Mesenchymal stem cell (in vitro differentiated cells and primary cell): ENCODE data around the gene C4A.

Experiments
- DNase-seq: peaks from one replicate; pipeline ENCODE4 v3.0.0-alpha.2; 2013
- H2AFZ ChIP-seq: one replicate; pipeline ENCODE4 v1.6.1; 2013; ENCODE audit warnings: low read depth, mild to moderate bottlenecking, control low read depth, inconsistent platforms, low read length, moderate library complexity
- H2AK5ac ChIP-seq: 2 replicates; pipeline ENCODE4 v1.6.1; 2013; ENCODE audit warnings: low read length, moderate library complexity, mild to moderate bottlenecking, inconsistent platforms; ENCODE audit not compliant: severe bottlenecking
- H2BK120ac ChIP-seq: one replicate; pipeline ENCODE4 v1.6.1; 2013; ENCODE audit warnings: low read depth, mild to moderate bottlenecking, inconsistent platforms, low read length, moderate library complexity
- H2BK12ac ChIP-seq, 2 experiments: one replicate each; pipeline ENCODE4 v1.6.1; 2013; ENCODE audit warnings: inconsistent platforms in 2 of 2, low read length in 2 of 2, mild to moderate bottlenecking in 2 of 2, moderate library complexity in 2 of 2, control low read depth in 1 of 2
- H2BK15ac ChIP-seq: one replicate; pipeline ENCODE4 v1.6.1; 2013; ENCODE audit warnings: mild to moderate bottlenecking, low read depth, inconsistent platforms; ENCODE audit not compliant: poor library complexity, severe bottlenecking
- H2BK5ac ChIP-seq: 2 replicates; pipeline ENCODE4 v1.6.1; 2013; ENCODE audit warnings: low read depth, mild to moderate bottlenecking, low read length, control low read depth, inconsistent platforms; ENCODE audit not compliant: poor library complexity, severe bottlenecking
- H3K14ac ChIP-seq, 2 experiments: one replicate each; pipeline ENCODE4 v1.6.1; 2013; ENCODE audit warnings: inconsistent platforms in 2 of 2, low read length in 2 of 2, control low read depth in 1 of 2, mild to moderate bottlenecking in 1 of 2, moderate library complexity in 1 of 2
- H3K18ac ChIP-seq, 2 experiments: one replicate each; pipeline ENCODE4 v1.6.1; 2013; ENCODE audit warnings: inconsistent platforms in 2 of 2, low read length in 2 of 2, control low read depth in 1 of 2, low read depth in 1 of 2, mild to moderate bottlenecking in 1 of 2
- H3K23ac ChIP-seq, 2 experiments: one replicate each; pipeline ENCODE4 v1.6.1; 2013; ENCODE audit warnings: inconsistent platforms in 2 of 2, low read length in 2 of 2, mild to moderate bottlenecking in 2 of 2, moderate library complexity in 2 of 2, control low read depth in 1 of 2
- H3K27ac ChIP-seq: 2 replicates; pipeline ENCODE4 v1.5.1; 2013; ENCODE audit warnings: mild to moderate bottlenecking, moderate library complexity, low read length, control low read depth, inconsistent platforms; ENCODE audit not compliant: poor library complexity, severe bottlenecking
- H3K27me3 ChIP-seq, 2 experiments: 2 replicates each; pipeline versions ENCODE4 v1.6.1 to v1.7.0; 2013; ENCODE audit warnings: low read length in 2 of 2, mild to moderate bottlenecking in 2 of 2, moderate library complexity in 2 of 2, control low read depth in 1 of 2, inconsistent platforms in 1 of 2; ENCODE audit not compliant: control insufficient read depth in 1 of 2, insufficient read depth in 1 of 2
- H3K36me3 ChIP-seq, 2 experiments: 2 replicates each; pipeline versions ENCODE4 v1.6.1 to v1.7.0; 2013; ENCODE audit warnings: low read length in 2 of 2, control low read depth in 1 of 2, inconsistent platforms in 1 of 2, low read depth in 1 of 2, mild to moderate bottlenecking in 1 of 2; ENCODE audit not compliant: insufficient read depth in 2 of 2, control insufficient read depth in 1 of 2
- H3K4ac ChIP-seq, 2 experiments: one replicate each; pipeline ENCODE4 v1.6.1; 2013; ENCODE audit warnings: inconsistent platforms in 2 of 2, low read length in 2 of 2, mild to moderate bottlenecking in 2 of 2, moderate library complexity in 2 of 2, control low read depth in 1 of 2, low read depth in 1 of 2
- H3K4me1 ChIP-seq: 2 replicates; pipeline ENCODE4 v1.6.1; 2013; ENCODE audit warnings: low read depth, low read length, control low read depth; ENCODE audit not compliant: control insufficient read depth, insufficient read depth
- H3K4me2 ChIP-seq: 2 replicates; pipeline ENCODE4 v1.6.1; 2013; ENCODE audit warnings: low read length, mild to moderate bottlenecking, inconsistent platforms; ENCODE audit not compliant: poor library complexity, severe bottlenecking
- H3K4me3 ChIP-seq, 2 experiments: 2 replicates each; pipeline versions ENCODE4 v1.5.1 to v1.7.0; 2013; ENCODE audit warnings: low read length in 2 of 2, mild to moderate bottlenecking in 2 of 2, control low read depth in 1 of 2, low read depth in 1 of 2; ENCODE audit not compliant: insufficient read depth in 1 of 2
- H3K79me1 ChIP-seq: replicated peaks from 2 replicates; pipeline ENCODE4 v1.6.1; 2013; ENCODE audit warnings: mild to moderate bottlenecking, control low read depth, low read length, inconsistent platforms; ENCODE audit not compliant: poor library complexity, severe bottlenecking
- H3K9ac ChIP-seq: 2 replicates; pipeline ENCODE4 v1.7.0; 2013; ENCODE audit warnings: mild to moderate bottlenecking, low read length, moderate library complexity
- H3K9me3 ChIP-seq: 2 replicates; pipeline ENCODE4 v1.7.0; 2013; ENCODE audit warnings: mild to moderate bottlenecking, low read length; ENCODE audit not compliant: control insufficient read depth
- H4K8ac ChIP-seq: one replicate; pipeline ENCODE4 v1.6.1; 2013; ENCODE audit warnings: inconsistent platforms, mild to moderate bottlenecking, low read length, moderate library complexity
- H4K91ac ChIP-seq: one replicate; pipeline ENCODE4 v1.6.1; 2013; ENCODE audit warnings: mild to moderate bottlenecking, low read length, inconsistent platforms
- WGBS: methylation state at CpG from one replicate; pipeline ENCODE4 v1.1.7; 2013; ENCODE audit warnings: mixed read lengths; 5-methylcytosine and 5-hydroxymethylcytosine counted together

Gene C4A

GRCh38 chr6:31966506-31966905, 15.4 kb upstream of the C4A start:
- no peak overlapping the region for H4K91ac ChIP-seq
- H2BK120ac ChIP-seq = no peak overlapping the region
- no peak overlapping the region for H3K4ac ChIP-seq
- peaks cover 51% of the 10 kb centered on the region for H3K79me1 ChIP-seq
- no peak overlapping the region for H3K27ac ChIP-seq
- H2BK15ac ChIP-seq = no peak overlapping the region
- no peaks in the 10 kb centered on the region for H3K9me3 ChIP-seq
- H3K36me3 ChIP-seq = peaks cover 87 to 91% of the 10 kb centered on the region in 2 experiments
- H3K14ac ChIP-seq = no peak overlapping the region
- H3K9ac ChIP-seq = no peak overlapping the region
- peaks cover 24% of the 10 kb centered on the region for H3K4me1 ChIP-seq
- H2BK12ac ChIP-seq = no peak overlapping the region
- no peaks in the 10 kb centered on the region for H3K27me3 ChIP-seq
- WGBS = 95% methylated on average over 7 of the region's 7 CpGs
- H3K4me3 ChIP-seq = no peak overlapping the region
- no peak overlapping the region for H4K8ac ChIP-seq
- no peak for DNase-seq
- no peak overlapping the region for H3K4me2 ChIP-seq
- H2AK5ac ChIP-seq = no peak overlapping the region
- H2BK5ac ChIP-seq = no peak overlapping the region
- H3K23ac ChIP-seq = no peak overlapping the region
- no peak overlapping the region for H3K18ac ChIP-seq
- H2AFZ ChIP-seq = no peak overlapping the region

GRCh38 chr6:31966997-31967925, 14.6 kb upstream of the C4A start:
- Histone ChIP-seq H3K79me1 (peaks cover 45% of the 10 kb centered on the region), H3K4me1 (peaks cover 27% of the 10 kb centered on the region), H2BK15ac (no peak overlapping the region), H3K27me3 (no peaks in the 10 kb centered on the region), H3K9ac (no peak overlapping the region), H4K91ac (no peak overlapping the region), H3K23ac (no peak overlapping the region), H3K4me3 (no peak overlapping the region), H3K18ac (no peak overlapping the region), H4K8ac (no peak overlapping the region), H3K27ac (no peak overlapping the region), H2BK12ac (no peak overlapping the region), H3K4me2 (no peak overlapping the region), H3K36me3 (peaks cover 80 to 83% of the 10 kb centered on the region in 2 experiments), H2BK120ac (no peak overlapping the region), H3K14ac (no peak overlapping the region), H2BK5ac (no peak overlapping the region), H3K4ac (no peak overlapping the region), H2AFZ (no peak overlapping the region), H3K9me3 (no peaks in the 10 kb centered on the region), H2AK5ac (no peak overlapping the region)
- no peak for DNase-seq
- WGBS = 94% methylated on average over 9 of the region's 10 CpGs

DNA sequence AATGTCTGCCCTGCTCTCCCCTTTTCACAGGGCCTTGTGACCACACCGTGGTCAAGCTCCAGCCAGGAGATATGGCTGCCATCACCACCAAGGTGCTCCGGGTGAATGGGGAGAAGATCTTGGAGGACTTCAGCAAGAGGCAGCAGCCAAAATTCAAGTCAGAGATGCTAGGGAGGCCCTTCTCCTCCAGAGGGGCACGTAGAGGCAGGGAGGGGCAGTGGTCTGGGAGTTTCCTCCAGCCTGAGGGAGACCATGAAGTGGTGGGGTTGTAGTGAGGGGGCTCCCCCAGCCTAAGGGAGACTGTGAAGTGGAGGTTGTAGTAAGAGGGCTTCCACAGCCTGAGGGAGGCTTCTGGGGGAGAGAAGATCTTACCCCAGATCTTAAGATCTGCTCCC, 13.9 kb upstream of the C4A start:
- no peak overlapping the region for H3K14ac ChIP-seq
- H3K23ac ChIP-seq = no peak overlapping the region
- peaks cover 40% of the 10 kb centered on the region for H3K79me1 ChIP-seq
- H3K36me3 ChIP-seq = peaks cover 73 to 77% of the 10 kb centered on the region in 2 experiments
- no peak overlapping the region for H2BK5ac ChIP-seq
- H3K4ac ChIP-seq = no peak overlapping the region
- H3K18ac ChIP-seq = no peak overlapping the region
- H3K9ac ChIP-seq = no peak overlapping the region
- H2BK15ac ChIP-seq = no peak overlapping the region
- 92% methylated on average over 3 of the region's 3 CpGs for WGBS
- DNase-seq = no peak
- H4K8ac ChIP-seq = no peak overlapping the region
- H4K91ac ChIP-seq = no peak overlapping the region
- no peaks in the 10 kb centered on the region for H3K9me3 ChIP-seq
- H2BK120ac ChIP-seq = no peak overlapping the region
- H3K27me3 ChIP-seq = no peaks in the 10 kb centered on the region
- H3K4me3 ChIP-seq = no peak overlapping the region
- H3K4me1 ChIP-seq = peaks cover 30% of the 10 kb centered on the region
- no peak overlapping the region for H2BK12ac ChIP-seq
- H3K27ac ChIP-seq = no peak overlapping the region
- H3K4me2 ChIP-seq = no peak overlapping the region
- H2AFZ ChIP-seq = no peak overlapping the region
- H2AK5ac ChIP-seq = no peak overlapping the region

DNA sequence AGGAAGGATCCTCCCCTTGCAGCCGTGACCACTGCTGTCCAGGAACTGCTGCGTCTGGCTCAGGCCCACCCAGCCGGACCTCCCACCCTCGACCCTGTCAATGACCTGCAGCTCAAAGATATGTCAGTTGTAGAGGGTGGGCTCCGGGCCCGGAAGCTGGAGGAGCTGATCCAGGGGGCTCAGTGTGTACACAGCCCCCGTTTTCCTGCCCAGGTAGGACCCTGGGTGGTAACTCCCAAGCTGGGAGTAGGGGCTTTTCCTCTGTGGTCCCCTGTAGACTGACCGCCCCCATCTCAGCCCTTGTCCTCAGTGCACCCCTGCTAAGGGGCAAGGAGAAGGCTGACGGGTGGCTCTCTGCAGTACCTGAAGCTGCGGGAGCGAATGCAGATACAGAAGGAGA, 13.5 kb upstream of the C4A start:
- H2AFZ ChIP-seq = no peak overlapping the region
- H3K36me3 ChIP-seq = peaks cover 69 to 72% of the 10 kb centered on the region in 2 experiments
- H3K4me1 ChIP-seq = peaks cover 32% of the 10 kb centered on the region
- H2AK5ac ChIP-seq = no peak overlapping the region
- H3K4me3 ChIP-seq = no peak overlapping the region
- no peak overlapping the region for H3K4ac ChIP-seq
- H4K91ac ChIP-seq = no peak overlapping the region
- H3K14ac ChIP-seq = no peak overlapping the region
- no peak overlapping the region for H2BK12ac ChIP-seq
- H2BK5ac ChIP-seq = no peak overlapping the region
- H3K27ac ChIP-seq = no peak overlapping the region
- no peak overlapping the region for H2BK120ac ChIP-seq
- H3K9ac ChIP-seq = no peak overlapping the region
- no peaks in the 10 kb centered on the region for H3K27me3 ChIP-seq
- no peak for DNase-seq
- no peak overlapping the region for H3K4me2 ChIP-seq
- H3K79me1 ChIP-seq = peaks cover 37% of the 10 kb centered on the region
- H3K18ac ChIP-seq = no peak overlapping the region
- H2BK15ac ChIP-seq = no peak overlapping the region
- H4K8ac ChIP-seq = no peak overlapping the region
- no peaks in the 10 kb centered on the region for H3K9me3 ChIP-seq
- H3K23ac ChIP-seq = no peak overlapping the region
- WGBS = 94% methylated on average over 11 of the region's 11 CpGs
